NCI-H510A (cell line): Measurements from ENCODE around the gene EVA1C.
A peak's percentile ranks its signal among the peaks of the same experiment; 100 is the strongest.
"Not testable (repeated sequence)": the region's sequence is repeated elsewhere in the genome, so short reads cannot be mapped to it uniquely, and the experiment has no call there.

Experiments
- DNase-seq: peaks from one replicate; lab custom pipeline; 2025; lab: John Stamatoyannopoulos, UW

The EVA1C gene

DNA sequence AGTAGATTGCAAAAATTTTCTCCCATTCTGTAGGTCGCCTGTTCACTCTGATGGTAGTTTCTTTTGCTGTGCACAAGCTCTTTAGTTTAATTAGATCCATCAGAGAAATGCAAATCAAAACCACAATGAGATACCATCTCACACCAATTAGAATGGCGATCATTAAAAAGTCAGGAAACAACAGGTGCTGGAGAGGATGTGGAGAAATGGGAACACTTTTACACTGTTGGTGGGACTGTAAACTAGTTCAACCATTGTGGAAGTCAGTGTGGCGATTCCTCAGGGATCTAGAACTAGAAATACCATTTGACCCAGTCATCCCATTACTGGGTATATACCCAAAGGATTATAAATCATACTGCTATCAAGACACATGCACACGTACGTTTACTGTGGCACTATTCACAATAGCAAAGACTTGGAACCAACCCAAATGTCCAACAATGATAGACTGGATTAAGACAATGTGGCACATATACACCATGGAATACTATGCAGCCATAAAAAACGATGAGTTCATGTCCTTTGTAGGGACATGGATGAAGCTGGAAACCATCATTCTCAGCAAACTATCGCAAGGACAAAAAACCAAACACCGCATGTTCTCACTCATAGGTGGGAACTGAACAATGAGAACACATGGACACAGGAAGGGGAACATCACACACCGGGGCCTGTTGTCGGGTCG lies 21.8 kb upstream of the EVA1C start:
- not testable (repeated sequence) for DNase-seq

DNA sequence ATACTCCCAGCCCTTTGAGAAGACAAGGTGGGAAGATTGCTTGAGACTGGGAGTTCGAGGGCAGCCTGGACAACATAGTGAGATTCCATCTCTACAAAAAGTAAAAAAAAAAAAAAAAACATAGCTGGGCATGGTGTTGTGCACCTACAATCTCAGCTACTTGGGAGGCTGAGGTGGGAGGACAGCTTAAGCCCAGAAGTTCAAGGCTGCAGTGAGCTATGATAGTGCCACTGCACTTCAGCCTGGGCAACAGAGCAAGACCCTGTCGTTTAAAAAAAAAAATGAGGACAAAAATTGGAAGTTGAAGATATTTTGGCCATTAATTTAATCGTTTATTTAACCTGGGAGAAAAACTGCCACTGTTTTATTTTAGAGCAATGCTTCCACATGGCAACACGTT lies 20.8 kb upstream of the EVA1C start:
- DNase-seq: no peak

DNA sequence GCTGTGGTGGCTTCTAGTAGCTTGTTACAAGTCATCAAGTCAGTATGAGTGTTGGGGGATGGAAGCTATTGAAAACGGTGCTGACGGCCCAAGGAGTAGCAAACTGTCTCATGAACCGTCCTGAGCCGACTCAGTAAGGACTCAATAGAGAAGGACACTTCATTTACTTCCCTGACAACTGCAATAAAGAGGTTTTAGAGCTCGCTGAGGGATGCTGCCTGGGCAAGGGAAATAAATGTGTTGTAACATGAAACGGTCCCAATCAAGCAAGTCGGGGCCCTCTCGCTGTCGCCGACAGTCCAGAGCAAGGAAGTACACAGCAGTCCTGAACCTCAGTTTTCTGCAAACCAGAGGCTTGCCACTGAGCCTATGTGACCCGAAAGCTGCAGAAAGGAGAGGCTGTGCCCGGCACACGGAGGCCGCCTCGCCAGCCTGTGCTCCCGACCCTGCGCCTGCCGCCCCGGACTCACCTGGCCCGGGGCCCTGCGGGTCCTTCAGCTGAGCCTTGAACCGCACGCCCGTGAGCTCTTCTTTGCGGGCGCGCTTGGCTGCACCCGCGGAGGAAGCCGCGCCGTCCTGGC lies 20.1 kb upstream of the EVA1C start:
- DNase-seq: no peak

DNA sequence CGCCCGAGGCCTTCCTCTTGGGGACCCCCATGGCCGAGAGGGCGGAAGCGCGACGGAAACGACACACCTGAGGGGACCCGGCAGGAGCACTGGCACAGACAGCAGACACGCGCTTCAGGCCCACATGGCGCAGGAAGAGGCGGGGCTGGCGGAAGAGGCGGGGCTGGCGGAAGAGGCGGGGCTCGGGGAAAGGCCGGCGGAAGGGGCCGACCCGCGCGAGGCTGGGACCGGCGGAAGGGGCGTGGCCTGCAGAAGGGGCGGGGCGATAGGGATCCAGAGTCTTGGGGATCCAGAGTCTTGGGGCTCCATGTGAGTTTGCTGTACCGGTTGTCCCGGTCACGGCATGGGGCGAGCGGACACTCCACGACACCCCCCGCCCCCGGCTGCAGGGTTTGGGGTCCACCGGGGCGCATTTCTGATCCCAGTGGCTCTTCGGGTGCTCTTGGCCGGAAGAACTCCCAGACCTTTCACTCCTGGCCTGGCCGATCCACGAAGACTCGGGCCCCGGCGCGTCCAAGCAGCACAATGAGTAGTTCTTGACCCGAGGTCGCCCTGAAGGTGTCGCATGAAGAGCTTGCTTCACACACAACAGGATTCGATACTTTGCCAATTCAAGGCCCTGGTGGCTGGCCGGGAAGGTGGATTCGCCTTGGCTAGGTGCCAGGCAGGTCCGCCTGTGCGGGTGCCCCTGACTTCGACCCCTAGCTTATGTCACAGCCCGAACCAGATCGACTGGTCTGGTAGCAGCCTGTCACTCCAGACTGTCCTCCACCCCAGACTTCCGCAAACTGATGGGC lies 19.4 kb upstream of the EVA1C start, which contains the start of gene URB1:
Gene URB1, minus strand, starts transcription at position 133 of the 797 bp plus-strand sequence. Its CDS starts 102 bp downstream, at position 31.
- peak; percentile 72 for DNase-seq

DNA sequence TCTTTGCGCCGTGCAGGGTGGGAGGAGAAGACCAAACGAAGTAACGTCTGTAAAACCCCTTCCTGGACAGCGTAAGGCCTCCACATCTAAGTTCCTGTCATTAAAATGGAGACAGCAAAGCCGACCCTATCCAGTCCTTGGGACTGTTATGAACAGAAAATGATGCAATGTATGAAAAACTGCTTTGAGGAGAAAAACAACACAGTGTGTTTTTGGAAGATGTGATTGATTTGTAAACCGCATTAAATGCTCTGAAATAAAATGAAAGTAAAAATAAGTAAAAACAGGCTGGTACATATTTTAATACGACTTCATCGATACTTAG lies 18.9 kb upstream of the EVA1C start:
- no peak for DNase-seq

DNA sequence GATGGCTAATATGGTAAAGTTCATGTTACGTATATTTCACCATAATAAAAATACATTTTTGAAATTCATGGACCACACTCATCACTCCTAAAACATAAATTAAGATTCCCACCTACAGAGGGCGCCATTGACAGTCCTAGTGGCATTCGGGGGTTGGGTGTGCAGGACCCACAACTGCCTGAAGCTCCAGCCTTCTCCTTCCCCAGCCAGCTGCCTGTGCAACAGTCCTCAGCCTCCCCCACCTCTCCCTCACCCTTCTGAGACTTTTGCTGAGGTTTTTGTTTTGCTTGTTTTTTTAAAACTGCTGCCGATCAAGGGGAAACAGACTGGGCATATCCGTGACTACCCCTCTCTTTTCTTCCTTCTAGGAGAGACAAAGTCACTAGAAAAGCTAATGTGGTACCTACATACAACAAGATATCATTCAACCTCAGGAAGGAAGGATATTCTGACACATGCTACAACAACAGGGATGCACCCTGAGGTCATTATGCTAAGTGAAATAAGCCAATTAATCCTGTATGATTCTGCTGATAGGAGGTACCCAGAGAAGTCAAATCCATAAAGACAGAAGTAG lies 9.2 kb upstream of the EVA1C start:
- DNase-seq: no peak

DNA sequence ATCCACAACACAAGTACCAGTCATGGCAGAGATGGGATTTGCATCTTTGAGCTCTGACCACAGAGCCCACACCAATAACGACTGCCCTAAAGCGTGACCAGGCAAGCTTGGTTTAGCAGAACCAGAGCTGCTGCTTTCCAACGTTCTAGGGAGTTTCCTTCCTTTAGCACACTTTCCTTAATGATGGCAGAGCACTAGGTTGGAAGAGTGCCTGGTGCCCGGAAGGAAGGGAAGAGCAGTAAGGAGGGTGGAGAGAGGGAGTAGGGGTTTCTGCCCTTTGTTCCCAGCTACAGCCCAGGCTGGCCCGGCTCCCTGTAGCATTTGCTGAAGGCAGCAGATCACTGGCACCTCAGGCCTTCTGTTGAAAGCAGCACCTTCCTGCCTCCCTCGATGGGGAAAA lies 6.1 kb upstream of the EVA1C start:
- no peak for DNase-seq

DNA sequence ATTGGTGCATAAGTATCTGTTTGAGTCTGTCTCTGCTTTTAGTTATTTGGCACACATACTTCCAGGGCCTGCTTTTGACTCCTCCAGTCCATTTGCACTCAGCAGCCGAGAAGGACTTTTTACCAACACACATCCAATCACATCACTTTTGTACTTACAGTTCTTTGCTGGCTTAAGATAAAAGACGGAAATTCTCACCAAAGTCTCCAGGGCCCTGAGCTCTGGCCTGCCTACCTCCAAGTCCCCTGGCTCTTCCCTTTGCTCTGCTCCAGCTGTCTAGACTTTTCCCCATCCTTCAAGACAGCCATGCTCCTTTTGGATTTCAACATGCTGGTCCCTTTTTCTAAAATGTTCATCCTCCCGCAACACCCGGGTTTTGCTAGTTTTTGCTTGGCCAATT lies 2.2 kb upstream of the EVA1C start:
- DNase-seq: no peak

DNA sequence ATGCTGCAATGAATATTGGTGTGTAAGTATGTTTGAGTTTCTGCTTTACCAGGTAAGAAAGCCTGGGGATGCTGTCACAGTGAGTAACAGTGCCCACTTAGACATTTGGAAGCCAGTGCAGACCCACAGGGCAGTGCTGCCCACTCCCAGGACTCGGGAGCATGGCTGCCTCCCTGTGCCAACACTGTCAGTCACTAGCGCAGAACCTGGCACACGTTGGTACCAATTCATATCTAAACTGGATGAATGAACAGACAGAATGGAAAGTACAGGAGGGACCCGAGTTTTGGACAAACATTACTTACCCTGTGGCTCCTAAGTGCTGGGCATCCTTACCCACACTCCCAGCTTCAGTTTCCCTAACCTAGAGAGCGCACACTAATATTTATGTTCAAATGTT lies 1.6 kb upstream of the EVA1C start:
- DNase-seq: no peak

DNA sequence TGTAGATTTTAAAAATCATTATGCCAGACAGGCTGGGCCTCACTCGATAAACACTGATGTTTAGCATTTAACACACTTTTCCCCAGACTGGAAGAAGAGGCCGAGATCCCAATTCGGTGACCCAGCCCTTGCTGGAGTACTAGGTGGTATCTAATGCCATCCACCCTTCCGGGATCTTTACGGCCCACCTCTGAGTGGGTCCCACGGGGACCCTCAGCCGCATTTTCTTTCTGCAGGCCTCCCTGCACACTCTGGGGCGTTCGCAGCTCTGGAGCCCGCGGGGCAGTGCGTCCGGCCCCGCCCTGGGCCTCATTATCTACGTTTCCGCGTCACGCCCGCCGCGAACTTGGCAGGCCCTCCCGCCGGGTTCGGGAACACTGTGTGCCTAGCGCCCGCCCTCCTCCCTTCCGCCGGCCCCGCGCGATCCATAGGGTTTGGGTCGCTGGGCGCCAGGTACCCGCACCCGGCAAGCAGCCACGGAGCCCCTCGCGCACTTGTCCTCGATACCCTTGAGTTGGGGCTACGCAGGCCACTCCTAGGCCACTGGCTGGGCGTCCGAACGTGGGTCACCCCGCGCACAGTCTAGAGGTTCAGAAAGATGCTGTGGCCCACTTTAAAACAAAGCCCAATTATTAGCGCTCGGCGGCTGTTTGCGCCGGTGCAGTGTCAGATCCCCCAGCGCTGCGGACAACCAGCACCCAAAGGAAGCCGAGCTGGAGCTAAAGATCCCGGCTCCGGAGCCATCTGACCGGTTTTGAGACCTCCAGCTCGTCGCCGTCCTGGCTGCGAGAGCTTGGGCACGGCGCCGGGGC lies 950 bp upstream of the EVA1C start:
- DNase-seq: peak; percentile 26

DNA sequence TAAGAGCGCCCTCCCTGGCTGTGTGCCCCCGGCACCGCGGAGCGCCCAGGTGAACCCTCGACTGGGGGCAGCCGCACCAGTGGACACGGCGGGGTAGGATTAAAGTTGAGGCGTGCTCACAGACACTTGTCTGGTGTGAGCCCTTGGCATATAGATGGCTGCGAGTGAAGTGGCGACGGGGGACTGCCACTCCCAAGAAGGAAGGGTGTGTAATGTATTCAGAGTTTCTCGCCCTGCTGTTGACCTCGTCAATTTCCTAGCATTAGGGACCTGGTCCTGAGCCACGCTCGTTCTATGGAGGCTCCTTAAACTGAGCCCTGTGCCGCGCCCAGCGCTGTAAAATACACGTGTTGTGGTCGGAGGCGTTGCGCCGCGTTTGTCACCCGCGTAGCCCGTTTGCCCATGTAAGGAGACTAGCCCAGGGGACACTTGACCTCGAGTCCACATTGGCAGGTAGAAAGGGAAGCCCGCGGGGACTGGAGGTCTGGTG lies 554 bp downstream of the EVA1C start:
- DNase-seq: no peak

DNA sequence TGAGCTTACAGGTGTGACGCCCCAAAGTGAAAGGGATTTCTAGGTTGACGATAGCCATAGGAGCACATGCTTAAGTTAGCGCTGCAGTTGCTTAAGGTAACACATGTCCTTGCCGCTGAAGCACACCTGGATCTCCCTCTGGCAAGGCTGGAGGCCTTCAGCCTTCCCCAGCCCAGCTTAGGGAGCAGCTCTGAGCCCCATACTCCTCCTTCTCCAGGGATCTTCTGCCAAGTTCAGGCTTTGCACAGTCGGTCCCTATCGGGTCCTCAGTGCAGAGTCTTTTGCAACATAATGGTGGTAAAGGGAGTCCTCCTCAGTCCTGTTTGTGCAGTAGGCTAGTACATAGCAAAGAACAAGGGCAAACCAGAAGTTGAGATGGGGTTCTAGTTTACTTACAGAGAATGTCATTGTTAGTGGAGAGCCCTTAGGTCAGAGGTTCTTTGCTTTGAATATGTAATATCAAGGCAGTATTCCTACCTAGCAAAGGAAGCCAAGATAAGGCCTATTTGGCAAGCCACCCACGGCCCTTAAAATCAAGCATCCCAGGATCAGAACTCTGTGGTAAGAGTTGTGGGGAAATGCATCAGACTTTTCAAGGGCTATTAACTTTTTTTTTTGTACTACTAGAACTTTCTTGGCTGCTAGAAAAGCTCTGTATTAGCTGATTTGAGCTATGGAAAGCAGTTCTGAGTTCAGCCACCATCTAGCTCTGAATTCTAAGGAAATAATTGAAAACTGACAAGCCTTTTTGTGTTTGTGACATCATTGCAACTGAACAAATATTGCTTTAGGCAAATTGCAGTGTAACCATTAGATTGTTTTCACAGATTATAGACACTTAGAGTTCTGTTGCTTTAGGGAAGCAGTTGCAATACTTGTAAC lies 1.4 kb downstream of the EVA1C start:
- no peak for DNase-seq

DNA sequence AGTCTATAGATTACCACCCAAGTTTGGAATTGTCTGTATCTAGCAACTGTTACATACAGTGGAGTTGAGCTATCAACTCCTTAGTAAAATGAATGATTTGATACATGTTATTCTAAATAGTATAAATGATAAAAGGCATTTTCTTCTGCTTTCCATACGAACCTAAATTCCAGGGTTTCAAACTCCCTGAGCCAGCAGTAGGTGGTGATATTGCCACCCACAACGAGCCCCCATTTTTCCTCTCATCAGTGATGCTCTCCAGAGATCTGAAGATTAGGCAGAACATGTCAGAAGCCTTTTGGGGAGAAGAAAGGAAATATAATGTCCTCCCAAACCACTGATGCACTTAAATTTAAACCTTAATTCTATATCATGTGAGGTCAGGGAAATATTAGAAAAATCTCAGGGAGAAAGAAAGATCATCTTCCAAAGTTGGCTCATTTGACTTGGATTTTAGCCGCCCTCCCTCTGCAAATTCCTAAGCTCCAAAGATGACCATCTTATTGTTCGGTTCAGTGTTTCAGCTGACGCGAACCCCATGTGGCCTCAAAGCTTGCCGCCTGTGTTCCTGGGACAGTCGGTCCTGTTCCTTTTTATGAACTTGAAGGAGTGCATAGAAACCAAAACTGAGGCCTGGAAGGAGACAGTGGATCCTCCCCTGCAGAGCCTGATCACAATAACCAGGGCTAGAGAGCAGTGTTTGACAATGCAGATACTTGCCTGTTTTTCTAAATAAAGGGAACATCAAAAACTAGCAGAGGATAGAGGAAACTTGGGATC lies 2.3 kb downstream of the EVA1C start:
- no peak for DNase-seq

DNA sequence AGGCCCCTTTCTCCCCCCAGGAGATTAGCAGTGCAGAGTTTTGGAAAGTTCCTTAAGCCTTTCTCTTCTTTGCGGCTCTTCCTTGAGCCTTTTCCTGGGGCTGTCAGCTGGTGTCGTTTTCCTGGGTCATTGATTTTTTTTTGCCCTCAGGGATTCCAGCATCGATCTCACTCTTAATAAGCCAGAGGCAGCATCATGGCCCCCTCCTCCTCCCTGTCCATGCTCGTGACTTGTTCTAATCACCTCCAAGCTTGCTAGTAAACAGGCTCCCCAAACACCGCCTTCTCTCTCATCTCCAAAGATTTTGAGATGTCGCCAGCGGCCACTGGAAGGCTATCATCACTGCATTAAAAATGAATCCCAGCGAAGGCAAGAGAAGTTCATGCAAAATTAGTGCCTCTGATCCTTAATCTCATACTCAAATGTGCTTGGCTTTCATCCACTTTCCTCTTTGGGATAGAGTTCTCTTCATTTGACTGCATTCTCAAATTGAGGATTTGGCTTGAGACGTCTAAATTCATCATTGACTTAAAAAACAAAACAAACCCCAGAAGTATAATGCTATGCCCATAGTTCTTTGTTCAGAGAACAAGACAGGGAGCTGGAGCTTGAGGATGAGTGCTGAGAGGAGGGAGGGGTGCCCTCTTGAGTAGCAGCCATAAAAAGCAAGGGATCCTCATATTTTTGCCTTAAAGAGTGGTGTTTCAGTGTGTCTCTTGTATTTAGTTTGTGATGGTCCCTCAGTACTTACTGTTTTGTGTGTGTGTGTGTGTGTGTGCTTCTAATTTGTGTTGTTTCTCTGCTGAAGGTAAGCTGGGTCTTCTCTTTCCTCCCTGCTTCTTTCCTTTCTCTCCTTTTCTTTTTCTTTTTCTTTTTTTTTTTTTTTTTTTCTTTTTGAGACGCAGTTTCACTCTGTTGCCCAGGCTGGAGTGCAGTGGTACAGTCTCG lies 3.2 kb downstream of the EVA1C start:
- no peak for DNase-seq

DNA sequence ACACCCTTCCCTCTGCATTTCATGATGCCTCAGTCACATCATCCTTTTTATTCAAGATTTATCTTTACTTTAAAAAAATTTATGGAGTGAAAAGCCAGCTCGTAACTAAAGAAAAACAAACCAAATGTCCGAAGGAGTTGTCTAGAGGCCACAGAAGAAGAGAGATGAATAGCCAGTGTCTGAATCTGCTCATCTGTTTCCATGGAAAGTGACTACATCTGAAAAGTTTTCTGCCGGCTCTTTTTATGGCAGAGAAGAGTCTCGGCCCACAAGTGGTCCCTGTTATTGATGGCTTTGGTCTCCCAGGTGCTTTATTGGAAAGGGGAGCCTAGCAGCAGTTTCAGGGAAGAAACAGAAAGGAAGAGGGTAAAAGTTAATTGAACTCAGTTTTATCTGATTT lies 5.6 kb downstream of the EVA1C start:
- DNase-seq: no peak

DNA sequence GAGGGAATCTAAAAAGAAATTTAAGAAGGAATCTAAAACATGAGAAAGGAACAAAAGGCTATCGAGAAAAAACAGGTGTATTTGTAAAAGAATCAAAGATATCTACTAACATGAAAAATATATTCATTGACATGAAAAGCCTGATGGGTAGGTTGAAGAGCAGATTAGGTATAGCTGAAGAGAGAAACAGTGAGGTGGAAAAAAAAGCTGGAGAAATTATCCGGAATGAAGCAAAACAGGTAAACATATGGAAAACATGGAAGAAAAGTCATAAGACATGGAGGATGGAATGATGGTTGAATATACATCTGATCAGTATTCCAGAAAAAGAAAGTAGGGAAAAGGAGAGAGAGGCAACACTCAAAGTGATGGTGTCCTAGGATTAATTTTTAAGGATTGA lies 9.6 kb downstream of the EVA1C start:
- no peak for DNase-seq

DNA sequence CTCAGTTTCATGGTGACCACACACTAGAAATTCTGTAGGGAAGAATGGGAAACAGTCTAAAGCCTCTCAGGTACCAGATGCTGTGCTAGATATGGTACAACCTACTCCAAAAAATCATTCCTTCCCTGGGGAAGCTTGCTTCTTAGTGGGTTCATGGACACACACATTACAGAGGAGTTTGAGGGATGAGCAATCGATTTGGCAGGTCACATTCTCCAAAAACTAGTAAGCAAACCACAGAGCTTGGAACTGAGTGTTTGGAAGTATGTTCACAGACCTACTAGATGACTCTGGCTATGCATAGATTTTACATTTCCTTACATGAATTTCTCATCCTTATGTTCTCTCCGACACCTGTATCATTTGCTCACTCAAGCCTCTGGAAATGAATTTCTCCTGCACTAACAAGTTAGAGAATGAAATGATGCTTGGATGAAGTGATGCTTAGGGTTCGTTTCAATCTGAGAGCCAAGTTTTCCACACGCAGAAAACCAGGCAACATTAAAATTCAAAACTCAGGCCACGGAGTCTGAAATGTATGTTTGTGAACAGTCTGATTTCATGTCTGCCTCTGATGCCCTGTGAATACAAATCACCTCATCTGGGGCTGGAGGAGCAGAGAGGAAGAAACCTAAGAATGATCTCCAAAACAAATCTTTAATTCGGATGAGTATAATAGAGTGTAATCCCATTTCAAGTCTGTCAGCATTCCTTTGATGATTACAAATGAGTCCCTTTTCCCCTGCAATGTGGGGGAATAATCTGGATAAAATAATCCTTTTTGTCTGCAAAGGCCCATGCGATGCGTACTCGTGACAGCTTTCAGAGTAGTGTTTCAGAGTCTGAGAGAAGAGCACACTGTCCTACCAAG lies 11.0 kb downstream of the EVA1C start:
- no peak for DNase-seq

DNA sequence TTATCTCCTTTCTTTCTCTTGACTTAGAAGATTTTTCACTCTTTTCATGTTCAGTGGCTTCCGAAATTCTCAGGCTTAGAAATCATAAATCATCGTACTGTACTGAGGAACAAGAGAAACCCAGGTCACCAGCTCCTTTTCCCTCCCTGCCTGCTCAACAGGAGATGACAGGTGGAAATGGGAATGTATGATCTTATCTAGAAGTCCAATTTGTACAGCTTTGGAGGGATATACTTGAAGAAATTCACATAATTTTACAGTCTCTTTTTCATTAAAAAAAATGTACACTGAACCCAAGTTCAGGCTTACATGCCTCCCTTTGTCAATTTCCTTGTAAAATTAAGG lies 11.7 kb downstream of the EVA1C start:
- no peak for DNase-seq
